Duodenal mucosa (tissue), 2 donors: ENCODE results near the gene PSD2.
A peak's percentile ranks its signal among the peaks of the same experiment; 100 is the strongest.

Source experiments
- H3K27ac ChIP-seq: one replicate; pipeline ENCODE4 v1.7.0; 2013; ENCODE audit warnings: low read depth, low read length
- H3K27me3 ChIP-seq, 2 donors: one replicate each; pipeline ENCODE4 v1.7.0; 2013; ENCODE audit warnings: low read length in 2 of 2, control low read depth in 1 of 2; ENCODE audit not compliant: insufficient read depth in 2 of 2, control insufficient read depth in 1 of 2
- H3K36me3 ChIP-seq, 2 donors: one replicate each; pipeline ENCODE4 v1.7.0; 2013; ENCODE audit warnings: low read length in 2 of 2, control low read depth in 1 of 2; ENCODE audit not compliant: insufficient read depth in 2 of 2, control insufficient read depth in 1 of 2
- H3K4me1 ChIP-seq, 2 donors: one replicate each; pipeline ENCODE4 v1.7.0; 2013; ENCODE audit warnings: low read length in 2 of 2, control low read depth in 1 of 2; ENCODE audit not compliant: insufficient read depth in 2 of 2, control insufficient read depth in 1 of 2
- H3K4me3 ChIP-seq, 2 donors: one replicate each; pipeline ENCODE4 v1.7.0; 2013; ENCODE audit warnings: low read length in 2 of 2, low read depth in 1 of 2
- H3K9ac ChIP-seq, 2 donors: one replicate each; pipeline ENCODE4 v1.7.0; 2013; ENCODE audit warnings: low read length in 2 of 2, low read depth in 1 of 2
- H3K9me3 ChIP-seq, 2 donors: one replicate each; pipeline ENCODE4 v1.7.0; 2013; ENCODE audit warnings: low read length in 2 of 2, control low read depth in 1 of 2; ENCODE audit not compliant: control insufficient read depth in 1 of 2

Gene PSD2

DNA sequence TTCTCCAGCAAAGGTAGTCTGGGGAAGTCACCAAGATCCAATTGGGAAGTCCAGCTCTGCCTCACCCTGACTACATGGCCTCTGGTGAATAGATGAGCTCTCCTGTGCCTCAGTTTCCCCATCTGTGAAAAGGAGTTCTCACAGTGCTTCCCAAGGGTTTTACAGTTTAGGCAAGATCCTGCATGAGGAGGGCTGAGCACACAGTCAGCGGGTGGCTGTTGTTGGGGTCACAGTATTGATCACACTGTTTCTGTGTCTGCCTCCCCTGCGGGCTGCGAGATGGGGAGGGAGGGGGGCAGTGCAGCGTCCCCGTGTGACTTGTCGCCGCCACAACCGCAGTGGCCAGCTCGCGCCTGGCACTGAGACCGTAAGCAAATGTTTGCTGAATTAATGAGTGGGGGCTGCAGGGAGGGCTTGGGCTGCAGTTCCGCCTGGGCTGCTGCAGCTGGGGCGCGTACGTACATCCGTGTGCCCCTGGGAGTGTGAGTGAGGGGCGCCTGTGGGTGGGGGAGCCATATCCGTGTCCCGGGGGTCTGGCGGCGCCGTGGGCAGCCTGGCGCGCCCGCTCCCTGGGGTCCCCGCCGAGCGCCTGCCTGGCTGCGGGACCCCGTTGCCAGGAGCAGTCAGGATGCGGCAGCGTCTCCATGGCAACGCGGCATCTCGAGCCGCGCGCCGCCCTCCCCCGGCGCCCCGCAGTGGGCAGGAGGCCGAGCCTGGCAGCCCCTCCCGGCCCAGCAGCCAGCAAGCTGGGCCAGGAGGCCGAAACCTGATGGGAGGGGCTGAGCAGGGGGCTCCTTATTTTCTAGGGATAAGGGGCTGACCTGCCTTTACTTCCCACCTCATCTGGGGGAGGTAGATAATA is 31.4 kb upstream of the PSD2 start:
- no peak overlapping the region for H3K27ac ChIP-seq
- H3K4me1 ChIP-seq, result peaks cover 0 to 10% of the 10 kb centered on the region in 2 donors
- peaks cover 12 to 17% of the 10 kb centered on the region in 2 donors for H3K27me3 ChIP-seq
- H3K9me3 ChIP-seq, result no peaks in the 10 kb centered on the region
- H3K4me3 ChIP-seq, result no peak overlapping the region
- H3K9ac ChIP-seq, result no peak overlapping the region
- no peaks in the 10 kb centered on the region for H3K36me3 ChIP-seq

DNA sequence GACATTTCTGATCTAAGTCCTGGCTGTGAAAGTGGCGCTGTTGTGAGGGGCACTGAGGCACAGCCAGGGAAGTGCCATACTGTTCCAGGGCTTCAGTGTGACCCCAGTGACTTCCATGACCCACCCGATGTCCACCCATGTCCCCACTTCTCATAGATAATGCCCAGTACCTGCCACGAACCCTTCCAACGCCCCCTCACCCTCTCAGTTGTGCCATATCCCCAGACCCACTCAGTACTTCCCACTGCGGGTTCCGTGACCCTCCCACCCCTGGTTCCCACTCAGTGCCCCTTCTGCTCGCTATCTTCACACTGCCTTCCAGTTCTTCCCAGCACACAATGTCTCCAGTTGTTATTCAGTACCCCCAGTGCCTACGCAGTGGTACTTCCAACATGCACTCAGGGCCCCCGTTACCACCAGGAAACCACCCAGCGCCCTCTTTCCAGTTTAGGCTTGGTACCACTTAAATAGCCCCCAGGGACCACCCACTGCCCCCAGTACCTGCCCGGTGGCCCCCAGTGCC is 30.7 kb upstream of the PSD2 start:
- peaks cover 0 to 7% of the 10 kb centered on the region in 2 donors for H3K4me1 ChIP-seq
- no peak overlapping the region for H3K9ac ChIP-seq
- H3K9me3 ChIP-seq, result no peaks in the 10 kb centered on the region
- H3K4me3 ChIP-seq, result no peak overlapping the region
- H3K36me3 ChIP-seq, result no peaks in the 10 kb centered on the region
- H3K27ac ChIP-seq, result no peak overlapping the region
- peaks cover 12 to 17% of the 10 kb centered on the region in 2 donors for H3K27me3 ChIP-seq

DNA sequence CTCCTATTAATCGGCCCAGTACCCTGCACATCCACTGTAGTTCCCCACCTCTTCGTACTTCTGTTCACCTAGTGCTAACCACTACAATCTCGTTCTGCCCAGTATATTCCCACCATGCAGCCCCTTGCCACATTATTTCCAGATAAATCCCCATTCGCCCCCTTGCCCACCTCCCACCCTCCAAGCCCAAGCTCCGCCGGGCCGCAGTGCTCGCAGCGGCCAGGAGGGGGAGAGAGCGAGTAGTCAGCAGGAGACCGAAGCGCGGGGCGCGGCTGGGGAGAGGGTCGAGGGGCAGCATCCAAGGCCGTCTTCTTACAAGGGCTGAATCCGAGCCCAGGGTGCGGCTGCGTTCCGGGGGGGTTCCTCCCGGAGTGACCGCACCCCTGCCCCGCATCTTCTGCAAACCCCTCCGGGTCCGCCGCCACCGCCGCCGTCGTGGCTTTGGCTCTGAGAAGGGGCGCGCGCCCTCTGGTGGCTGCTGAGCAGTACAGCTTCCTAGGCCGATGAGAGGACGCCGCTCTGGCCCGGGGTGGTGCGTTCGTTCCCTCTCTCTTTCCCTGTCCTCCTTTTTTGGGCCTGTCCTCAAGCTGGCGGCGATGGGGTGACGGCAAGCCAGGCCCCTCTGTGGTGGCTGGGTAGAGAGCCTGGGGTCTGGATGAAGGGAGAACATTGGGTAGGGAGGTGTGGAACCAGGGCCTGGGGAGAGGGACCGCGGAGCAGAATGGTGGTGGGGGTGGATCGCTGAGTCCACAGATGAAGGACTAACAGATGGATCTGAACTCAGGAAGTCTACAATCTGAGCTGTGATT is 30.0 kb upstream of the PSD2 start:
- Histone ChIP-seq H3K27ac (no peak overlapping the region), H3K36me3 (no peaks in the 10 kb centered on the region), H3K9me3 (no peaks in the 10 kb centered on the region), H3K27me3 (peaks cover 12 to 17% of the 10 kb centered on the region in 2 donors), H3K9ac (peak overlapping the region in 1 of 2 donors; percentile 74), H3K4me3 (peak overlapping the region; percentile 61 to 72), H3K4me1 (peaks cover 0 to under 1% of the 10 kb centered on the region in 2 donors)

DNA sequence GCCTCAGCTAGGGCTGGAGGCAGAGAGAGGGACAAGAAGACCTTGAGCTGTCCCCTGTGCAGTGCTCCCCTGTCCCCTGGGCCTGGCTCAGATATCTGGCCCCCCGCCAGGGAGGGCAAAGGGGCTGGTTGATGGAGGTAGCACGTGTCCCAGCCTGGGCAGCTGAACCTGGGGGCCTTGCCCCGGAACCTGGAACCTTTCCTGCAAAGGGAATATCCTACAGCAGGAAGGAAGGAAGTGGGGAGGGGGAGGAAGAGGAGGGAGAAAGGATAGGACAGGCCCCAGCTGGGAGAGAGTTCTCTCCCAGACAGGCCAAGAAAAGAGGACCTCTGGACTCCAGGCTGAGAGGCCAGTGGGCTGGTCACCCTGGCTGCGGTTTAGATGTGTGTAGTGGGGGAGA is 27.6 kb upstream of the PSD2 start:
- Histone ChIP-seq H3K27ac (no peak overlapping the region), H3K27me3 (peaks cover 12 to 17% of the 10 kb centered on the region in 2 donors), H3K9ac (no peak overlapping the region), H3K4me1 (no peaks in the 10 kb centered on the region), H3K9me3 (no peaks in the 10 kb centered on the region), H3K36me3 (no peaks in the 10 kb centered on the region), H3K4me3 (no peak overlapping the region)

DNA sequence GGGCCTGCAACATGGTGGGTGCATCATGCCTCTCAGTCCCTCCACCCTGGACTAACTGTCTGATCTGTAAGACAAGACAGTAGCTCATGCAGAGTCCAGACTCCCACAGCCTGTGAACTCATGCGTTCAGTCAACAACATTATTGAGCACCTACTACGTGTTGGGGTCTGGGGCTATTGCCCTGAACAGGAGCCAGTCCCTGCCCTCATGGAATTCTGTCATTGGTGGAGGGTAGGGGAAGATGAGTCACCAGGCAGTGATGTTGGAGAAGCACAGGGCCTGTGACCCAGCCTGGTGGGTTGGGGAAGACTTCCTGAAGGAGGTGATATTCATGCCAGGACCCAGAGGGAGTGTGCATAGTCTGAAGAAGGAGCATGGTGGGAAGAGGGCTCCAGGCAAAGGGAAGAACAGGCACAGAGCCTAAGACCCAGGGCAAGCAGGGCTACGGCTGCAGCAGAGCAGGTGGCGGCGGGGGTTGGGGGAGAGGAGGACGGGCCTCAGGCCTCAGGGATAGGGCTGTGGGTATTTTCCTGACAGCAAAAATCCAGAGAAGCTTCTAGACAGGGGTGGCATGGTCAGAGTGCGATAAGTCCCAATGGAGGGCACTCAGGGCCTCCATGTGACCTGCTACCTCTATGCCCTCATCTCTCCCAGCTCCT is 26.7 kb upstream of the PSD2 start:
- Histone ChIP-seq H3K9ac (no peak overlapping the region), H3K4me1 (no peaks in the 10 kb centered on the region), H3K36me3 (no peaks in the 10 kb centered on the region), H3K27ac (no peak overlapping the region), H3K27me3 (peaks cover 6 to 10% of the 10 kb centered on the region in 2 donors), H3K4me3 (no peak overlapping the region), H3K9me3 (no peaks in the 10 kb centered on the region)

DNA sequence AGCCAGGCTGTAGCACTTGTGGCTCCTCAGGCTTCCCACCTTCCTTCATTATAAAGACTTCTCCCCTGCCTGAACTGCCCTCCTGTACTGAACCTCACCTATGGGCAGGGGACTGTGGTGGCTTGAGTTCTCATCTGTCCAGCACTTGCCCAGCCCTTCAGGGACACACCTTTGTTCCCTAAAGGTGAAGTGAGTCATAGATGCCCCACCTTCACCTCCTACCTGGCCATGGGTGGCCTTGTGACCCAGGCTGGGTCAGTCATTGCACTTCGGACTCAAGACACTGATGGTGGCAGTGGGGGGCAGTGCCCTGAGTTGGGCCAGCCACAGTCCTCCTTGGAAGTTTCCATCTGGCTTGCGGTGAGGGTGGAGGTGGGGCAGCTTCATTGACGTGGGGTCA is 26.1 kb upstream of the PSD2 start:
- no peaks in the 10 kb centered on the region for H3K4me1 ChIP-seq
- H3K27me3 ChIP-seq, result peaks cover 4 to 8% of the 10 kb centered on the region in 2 donors
- no peaks in the 10 kb centered on the region for H3K9me3 ChIP-seq
- no peak overlapping the region for H3K27ac ChIP-seq
- H3K4me3 ChIP-seq, result no peak overlapping the region
- no peak overlapping the region for H3K9ac ChIP-seq
- H3K36me3 ChIP-seq, result no peaks in the 10 kb centered on the region

DNA sequence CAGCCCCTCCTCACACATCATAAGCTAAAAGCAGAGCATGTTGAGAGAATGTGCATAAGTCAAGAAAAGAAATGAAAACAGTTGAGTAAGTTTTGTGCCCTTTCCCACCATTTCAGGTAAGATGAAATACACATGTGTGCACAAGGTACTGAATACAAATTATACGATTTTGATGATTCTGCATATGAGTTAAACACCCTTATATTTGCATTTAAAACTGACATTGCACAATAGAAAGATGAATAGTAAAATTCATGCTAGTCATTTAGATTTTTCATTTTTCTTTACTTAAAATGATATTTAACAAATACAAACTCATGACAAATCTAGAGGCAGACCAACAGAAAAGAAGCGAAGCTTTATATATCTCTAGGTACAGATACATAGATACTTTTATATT is 24.9 kb upstream of the PSD2 start:
- Histone ChIP-seq H3K9ac (no peak overlapping the region), H3K27ac (no peak overlapping the region), H3K36me3 (no peaks in the 10 kb centered on the region), H3K9me3 (no peaks in the 10 kb centered on the region), H3K4me3 (no peak overlapping the region), H3K4me1 (no peaks in the 10 kb centered on the region), H3K27me3 (no peaks in the 10 kb centered on the region)

DNA sequence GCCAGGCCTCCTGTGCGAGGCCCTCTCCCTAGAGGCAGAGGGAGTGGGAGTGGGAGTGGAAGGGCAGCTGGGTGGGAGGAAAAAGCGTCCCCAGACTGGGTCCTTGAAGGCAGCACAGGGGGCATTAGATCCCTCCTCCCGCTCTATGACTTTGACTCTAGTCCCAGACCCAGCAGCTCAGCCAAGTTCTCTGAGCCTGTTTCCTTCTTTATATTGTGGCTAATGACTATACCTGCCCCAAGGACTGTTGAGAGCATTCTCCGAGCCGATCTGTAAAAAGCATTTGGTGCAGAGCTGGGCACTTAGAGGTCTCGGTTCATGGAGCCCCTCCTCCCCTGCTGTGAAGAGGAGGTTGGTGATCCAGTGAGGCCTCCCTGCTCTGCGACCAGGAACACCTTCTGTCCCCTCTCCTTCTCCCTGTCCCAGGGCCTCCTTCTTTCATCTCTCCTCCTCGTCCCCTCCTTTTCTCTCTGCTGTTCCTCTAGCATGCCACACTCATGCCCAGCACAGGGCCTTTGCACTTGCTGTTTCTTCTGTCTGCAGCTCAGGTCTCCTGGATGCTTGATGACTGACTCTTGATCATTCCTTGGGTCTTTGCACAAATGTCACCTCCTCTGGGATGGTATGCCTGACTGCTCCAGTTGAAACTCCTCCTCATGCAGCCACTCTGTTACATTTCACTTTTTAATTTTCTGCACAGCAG is 23.4 kb upstream of the PSD2 start:
- Histone ChIP-seq H3K4me3 (no peak overlapping the region), H3K27me3 (no peaks in the 10 kb centered on the region), H3K9ac (no peak overlapping the region), H3K36me3 (no peaks in the 10 kb centered on the region), H3K4me1 (no peaks in the 10 kb centered on the region), H3K27ac (no peak overlapping the region), H3K9me3 (no peaks in the 10 kb centered on the region)

DNA sequence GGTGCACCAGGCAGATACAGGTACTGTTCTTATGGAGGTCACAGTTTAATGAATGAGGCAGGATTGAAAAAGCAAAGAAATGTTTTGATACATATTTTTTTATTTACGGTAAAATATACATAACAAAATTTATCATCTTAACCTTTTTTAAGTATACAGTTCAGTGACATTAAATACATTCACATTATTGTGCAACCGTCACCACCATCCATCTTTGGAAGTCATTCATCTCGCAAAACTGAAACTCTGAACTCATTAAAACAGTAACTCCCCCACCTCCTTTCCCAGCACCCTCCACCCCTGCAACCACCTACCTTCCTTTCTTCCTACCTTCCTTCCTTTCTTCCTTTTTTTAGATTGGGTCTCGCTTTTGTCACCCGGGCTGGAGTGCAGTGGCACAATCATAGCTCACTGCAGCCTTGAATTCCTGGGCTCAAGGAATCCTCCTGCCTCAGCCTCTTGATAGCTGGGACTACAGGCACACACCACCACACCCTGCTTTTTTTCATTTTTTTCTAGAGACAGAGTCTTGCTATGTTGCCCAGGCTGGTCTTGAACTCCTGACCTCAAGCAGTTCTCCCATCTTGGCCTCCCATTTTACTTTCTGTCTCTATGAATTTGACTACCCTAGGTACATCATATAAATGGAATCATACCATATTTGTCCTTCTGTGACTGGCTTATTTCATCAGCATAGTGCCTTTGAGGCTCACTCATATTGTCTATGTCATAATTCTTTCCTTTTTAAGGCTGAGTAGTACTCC is 22.5 kb upstream of the PSD2 start:
- Histone ChIP-seq H3K27ac (no peak overlapping the region), H3K36me3 (no peaks in the 10 kb centered on the region), H3K4me1 (no peaks in the 10 kb centered on the region), H3K9me3 (no peaks in the 10 kb centered on the region), H3K9ac (no peak overlapping the region), H3K27me3 (no peaks in the 10 kb centered on the region), H3K4me3 (no peak overlapping the region)
